Spleen (tissue), 7 donors: ENCODE measurements around the gene USP7.

Experiments used
- CTCF ChIP-seq, 11 experiments: fragments of 200-600 bp in 7 of 11; fragments of 450-650 bp in 4 of 11; sonication (generic) in 4 of 11; IDR thresholded peaks in 8 of 11; conservative IDR thresholded peaks in 3 of 11; 1 replicate in 7 of 11; 2 replicates in 4 of 11; pipeline versions ENCODE4 v1.4.0 to v1.8.0; 2016 to 2021; ENCODE audit warnings: antibody characterized with exemption in 11 of 11, inconsistent platforms in 4 of 11, mild to moderate bottlenecking in 1 of 11
- POLR2A ChIP-seq, 3 donors: fragments of 450-650 bp; IDR thresholded peaks; one replicate each; pipeline ENCODE4 v1.5.1; 2017; ENCODE audit warnings: antibody characterized with exemption in 3 of 3, mild to moderate bottlenecking in 1 of 3
- POLR2AphosphoS5 ChIP-seq, 3 donors: sonication (generic); formaldehyde crosslinking; IDR thresholded peaks; one replicate each; pipeline ENCODE4 v1.5.1; 2017; ENCODE audit warnings: antibody characterized with exemption in 3 of 3
- donor health status: DM: no; HTN: no; CAD: no; lungs with moderate emphysema.
- donor health status: DM: no; HTN: no; CAD: no.
- donor health status: DM: no; HTN: no; CAD: no.

DNA sequence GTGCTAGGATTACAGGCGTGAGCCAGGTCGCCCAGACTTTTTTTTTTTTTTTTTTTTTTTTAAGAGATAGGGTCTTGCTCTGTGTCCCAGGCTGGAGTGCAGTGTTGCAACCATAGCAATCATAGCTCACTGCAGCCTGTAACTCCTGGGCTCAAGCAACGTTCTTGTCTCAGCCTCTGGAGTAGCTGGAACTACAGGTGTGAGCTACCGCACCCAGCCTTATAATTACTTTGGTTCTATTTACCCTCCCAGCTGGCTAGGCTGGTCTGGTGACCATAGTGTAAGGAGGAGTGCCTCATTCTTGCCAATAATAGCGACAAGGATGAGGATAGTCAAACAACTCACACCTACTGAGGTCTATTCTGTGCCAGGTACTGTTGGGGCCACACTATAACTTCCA, 39.6 kb upstream of the USP7 start:
- TF ChIP-seq CTCF (IDR thresholded peaks at IDR 0.05 in 8 of 11, conservative IDR thresholded peaks at IDR 0.05 in 3 of 11) (no peak), POLR2A (IDR thresholded peaks at IDR 0.05) (no peak), POLR2AphosphoS5 (IDR thresholded peaks at IDR 0.05) (no peak)
